ENCODE results near the gene WDR64.
"Not testable (repeated sequence)": the region's sequence is repeated elsewhere in the genome, so short reads cannot be mapped to it uniquely, and the experiment has no call there.

The WDR64 gene

DNA sequence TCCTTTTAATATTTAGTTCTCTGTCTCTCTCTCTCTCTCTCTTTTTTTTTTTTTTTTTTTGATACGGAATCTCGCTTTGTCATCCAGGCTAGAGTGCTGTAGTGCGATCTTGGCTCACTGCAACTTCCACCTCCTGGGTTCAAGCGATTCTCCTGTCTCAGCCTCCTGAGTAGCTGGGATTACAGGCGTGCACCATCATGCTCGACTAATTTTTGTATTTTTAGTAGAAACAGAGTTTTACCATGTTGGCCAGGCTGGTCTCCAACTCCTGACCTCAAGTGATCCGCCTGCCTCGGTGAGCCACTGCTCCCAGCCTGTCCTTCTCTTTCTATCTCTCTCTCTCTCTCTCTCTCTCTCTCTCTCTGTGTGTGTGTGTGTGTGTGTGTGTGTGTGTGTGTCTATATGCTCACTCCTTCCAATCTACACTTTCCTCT, 83.4 kb downstream of the WDR64 start:
- DNase-seq (ENCODE audit: low spot score), result not testable (repeated sequence)

DNA sequence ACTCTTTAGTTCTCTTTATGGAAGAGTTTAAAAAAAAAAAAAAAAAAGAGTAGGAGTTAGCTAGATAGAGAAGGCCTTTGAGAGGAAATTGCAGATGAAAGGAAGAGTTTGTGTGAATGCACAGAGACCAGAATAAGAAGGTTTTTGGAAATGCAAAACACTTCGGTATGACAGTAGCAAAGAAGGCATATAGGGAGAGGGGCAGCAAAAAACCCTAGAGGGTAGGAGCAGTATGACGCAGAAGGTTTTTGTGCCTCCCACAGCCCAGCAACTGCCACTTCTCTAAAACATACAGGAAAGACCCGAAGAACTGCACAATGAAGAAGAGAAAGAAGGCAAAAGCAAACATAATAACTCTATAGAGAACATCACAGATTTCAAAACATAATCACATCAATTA, 84.3 kb downstream of the WDR64 start:
- DNase-seq (ENCODE audit: low spot score), result no peak

DNA sequence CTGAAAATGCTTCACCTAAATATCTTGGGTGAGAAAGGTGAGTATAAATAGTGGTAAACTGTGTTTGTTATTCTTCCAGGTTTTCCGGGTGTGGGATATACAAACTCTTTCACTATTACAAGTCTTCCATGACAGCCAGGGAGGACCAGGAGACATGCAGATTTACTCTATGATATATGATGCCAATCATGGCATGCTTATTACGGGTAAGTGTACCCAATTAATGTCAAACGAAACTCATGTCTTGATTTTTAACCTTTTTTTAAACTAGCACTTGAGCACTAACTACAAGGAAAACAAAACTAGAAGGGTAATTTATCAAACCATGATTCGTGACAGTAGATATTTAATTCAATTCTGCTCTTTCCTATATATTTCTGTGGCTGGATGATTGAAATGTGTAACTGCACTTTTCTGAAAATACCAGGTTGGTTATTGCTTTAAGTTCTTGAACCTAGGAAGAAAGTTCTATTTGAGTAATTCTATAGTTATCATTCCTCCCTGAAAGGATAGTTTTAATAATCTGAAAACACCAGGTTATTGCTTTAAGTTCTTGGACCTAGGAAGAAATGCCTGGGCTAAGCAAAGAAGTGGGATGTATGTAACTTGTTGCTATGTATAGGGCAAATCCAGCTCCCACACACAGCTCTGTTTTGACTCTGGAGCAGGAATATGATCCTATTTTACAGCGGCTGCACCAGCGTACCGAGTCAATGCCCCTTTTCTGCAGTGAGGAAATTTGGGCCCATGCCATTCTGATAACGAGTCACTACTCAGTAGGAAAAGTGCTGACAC, 86.4 kb downstream of the WDR64 start:
- DNase-seq (ENCODE audit: low spot score), result no peak

DNA sequence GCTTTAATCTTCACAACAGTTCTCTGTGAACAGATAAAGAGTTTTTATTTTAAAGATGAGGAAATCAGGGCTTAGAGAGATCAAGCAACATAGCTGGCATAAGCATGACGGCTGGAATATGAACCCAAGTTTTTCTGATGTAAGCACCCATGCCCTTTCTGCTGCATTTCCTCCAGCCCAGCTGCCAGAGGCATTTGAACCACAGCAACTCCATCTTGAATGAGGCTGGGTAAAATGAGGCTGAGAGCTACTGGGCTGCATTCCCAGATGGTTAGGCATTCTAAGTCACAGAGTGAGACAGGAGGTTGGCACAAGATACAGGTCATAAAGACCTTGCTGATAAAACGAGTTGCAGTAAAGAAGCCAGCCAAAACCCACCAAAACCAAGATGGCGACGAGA, 90.0 kb downstream of the WDR64 start:
- DNase-seq (ENCODE audit: low spot score), result no peak

DNA sequence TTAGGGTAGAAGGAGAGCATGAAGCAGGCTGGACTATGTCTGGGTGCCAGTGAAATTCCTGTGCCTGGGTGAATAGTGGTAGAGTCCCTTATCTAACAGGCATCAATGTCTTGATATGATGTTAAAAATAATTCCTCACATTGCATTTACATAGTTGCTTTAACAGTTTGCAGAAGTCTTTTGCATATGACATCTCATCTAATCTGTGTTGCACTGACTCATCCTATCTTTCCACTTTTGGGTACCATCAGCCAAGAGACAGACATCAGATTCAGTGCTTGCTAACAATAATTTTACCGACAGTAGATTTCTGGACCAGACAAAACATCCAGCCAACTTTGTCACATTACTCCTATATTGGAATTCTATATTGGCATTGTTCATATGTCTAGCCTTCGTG, 92.5 kb downstream of the WDR64 start:
- DNase-seq (ENCODE audit: low spot score), result no peak

DNA sequence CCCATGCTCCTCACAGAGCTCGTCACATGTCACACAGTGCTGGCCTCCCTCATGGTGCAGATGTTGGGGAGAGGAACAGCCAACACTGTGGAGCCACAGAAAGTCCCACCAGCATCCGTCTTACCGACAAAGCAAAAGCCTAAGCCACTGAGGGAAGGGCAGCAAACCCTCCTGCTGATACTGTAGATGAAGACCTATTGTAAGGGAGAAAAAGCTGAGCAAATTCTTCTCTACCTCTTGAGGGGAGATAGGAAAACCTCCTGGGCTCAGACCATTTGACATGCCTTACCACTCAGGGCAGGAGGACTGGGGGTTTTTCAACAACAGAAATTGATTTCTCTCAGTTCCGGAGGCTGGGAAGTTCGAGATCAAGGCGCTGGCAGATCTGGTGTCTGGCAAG, 95.9 kb downstream of the WDR64 start:
- DNase-seq (ENCODE audit: low spot score), result no peak

DNA sequence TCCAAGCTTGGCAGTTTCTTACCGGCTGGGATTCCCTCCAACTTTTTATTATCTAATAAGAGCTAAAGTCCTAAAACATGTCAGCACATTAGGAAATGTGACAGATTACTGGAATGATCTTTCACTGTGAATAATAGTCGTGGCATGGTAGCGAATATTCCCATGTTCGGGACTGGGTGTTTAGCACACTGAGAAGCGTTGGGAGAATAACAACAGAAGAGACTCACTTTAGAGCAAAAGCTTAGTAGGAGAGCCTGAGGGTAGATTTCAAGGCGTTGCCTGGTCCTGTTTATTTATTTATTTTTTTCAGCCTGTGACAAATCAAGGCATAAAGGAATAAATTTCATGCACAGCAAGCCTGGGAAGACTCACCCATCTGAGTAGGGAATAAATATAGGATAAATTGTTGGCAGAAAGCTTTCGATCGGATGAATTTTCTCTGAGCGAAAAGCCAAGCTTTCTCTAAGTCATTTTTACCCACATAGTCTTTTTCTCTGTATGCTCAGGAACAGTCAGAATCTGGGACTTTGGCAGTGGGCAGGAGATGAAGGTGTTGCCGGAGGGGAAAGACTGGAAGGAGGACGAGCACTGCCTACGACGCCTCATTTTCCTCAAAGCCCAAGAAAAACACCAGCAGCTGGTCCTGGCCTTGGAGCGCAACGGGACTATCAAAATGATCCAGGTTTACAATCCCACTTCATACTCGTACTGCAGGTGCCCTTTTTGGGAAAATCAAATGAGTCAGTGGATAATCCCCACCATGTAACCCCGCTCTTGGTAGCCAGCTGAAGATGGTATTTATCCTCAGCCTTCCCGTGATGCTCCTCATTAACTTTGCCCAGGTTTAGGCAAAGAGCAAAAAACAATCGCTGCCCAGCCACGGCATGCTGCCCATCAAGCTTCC, 97.2 kb downstream of the WDR64 start:
- no peak for DNase-seq (ENCODE audit: low spot score)

DNA sequence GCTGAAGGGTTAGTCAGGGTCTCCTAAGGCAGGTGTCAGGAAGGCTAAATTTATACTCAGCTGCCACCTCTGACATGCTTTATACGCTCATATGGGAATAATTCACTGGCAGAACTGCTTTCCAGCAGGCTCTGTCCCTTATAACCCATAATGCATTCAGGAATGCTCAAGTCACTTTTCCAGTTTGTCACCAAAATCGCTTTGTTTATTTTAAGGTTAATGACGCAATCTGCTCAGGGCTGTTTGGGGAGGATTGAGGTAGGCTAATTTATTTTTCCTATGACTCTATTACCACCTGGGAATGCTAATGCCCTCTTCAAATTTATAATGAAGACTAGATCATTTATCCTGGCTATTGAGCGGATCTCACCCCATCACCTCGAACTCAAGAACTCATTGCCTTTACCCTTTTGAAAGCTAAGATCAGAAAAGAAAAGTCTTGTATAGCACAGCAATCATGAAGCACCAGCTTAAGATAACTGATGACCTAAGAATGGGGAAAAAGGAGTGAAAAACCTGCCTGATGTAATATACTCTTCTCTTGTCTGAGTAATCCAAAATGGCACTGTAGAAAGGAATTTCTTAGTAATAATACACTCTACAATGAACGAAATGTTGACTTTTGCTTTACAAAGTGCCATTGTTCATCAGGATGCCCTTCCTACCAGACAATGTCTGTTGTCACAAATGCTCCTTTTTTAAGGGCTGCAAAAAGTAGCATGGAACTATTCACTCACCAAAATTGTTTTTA, 98.0 kb downstream of the WDR64 start:
- no peak for DNase-seq (ENCODE audit: low spot score)

DNA sequence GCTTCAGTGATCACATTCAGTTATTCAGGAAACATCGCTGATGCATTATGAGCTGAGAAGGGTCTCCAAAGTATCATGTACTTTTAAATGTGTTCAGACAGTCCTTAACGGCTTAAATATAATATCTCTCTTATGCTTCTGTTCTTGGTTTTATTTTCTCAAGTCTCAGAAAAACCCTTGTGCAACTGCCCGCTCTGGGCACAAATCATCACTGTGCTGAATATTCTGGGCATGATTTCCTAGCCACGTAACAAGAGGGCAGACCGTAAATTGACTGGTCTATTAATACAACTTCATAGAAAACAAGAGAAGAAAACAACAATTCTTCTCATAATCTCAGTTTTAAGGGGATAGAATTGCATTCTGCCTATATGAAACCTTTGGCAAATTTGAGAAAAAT, 99.4 kb downstream of the WDR64 start:
- DNase-seq (ENCODE audit: low spot score), result no peak

DNA sequence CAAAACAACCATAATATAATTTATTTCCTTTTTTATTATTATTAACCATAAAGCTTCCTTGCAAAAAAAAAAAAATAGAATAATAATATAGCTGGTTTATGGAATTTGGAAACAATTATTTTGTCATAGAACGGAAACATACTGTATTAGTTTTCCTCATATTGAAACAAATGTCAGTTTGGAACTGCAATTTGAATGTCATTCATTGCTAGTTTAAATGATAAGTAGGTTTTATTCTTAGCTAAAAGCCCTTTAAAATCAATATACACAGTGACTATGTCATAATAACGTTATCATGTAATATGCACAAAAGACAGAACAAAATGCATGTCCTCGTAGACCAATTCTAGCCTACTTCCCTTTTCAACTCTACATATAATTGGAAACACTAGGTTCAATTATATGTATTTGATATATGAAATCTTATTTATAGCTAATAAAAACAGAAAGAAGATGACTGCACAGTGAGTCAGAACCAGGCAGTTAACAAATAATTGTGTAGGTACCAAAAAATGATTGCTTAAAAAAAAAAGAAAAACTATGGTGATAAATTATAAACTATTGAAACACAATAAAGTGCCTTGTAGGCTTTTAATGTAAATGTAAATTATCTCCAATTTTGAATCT, 110.7 kb downstream of the WDR64 start:
- DNase-seq (ENCODE audit: low spot score), result no peak

DNA sequence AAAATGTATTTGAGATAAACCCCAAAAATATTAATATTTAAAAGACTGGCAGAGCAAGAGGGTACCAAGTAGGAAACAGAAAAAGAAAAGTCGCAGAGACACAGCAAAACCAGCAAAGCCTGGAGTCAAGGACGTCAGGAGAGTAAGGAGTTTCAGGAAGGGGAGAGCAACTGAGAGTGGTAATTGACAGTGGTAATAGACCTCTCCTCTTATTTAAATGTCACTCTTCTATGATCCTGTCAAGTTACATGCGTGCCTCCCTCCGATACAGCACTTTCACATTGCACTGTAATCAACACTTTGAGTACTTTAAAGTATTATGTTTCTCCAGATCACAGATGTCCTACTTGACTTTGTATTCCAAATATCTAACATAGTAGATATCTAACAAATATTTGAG, 113.3 kb downstream of the WDR64 start:
- no peak for DNase-seq (ENCODE audit: low spot score)

DNA sequence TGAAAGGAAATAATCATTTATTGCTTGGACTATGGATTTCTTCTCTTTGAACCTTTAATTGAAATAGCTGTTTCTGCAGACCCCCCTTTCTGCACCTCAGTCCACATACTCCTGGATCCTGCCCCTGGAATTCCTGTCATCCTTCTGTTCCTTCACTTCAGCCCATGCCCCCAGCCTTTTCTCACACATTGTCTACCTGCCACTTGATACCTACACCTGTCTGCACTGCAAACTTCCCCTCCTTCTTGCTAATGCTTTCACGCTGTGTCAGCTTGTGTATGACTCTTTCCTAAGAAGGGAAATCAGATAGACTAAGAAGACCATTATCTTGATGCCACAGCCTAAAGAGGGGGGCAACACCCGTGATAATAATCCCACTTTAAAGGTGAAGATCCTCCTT, 115.7 kb downstream of the WDR64 start:
- no peak for DNase-seq (ENCODE audit: low spot score)

DNA sequence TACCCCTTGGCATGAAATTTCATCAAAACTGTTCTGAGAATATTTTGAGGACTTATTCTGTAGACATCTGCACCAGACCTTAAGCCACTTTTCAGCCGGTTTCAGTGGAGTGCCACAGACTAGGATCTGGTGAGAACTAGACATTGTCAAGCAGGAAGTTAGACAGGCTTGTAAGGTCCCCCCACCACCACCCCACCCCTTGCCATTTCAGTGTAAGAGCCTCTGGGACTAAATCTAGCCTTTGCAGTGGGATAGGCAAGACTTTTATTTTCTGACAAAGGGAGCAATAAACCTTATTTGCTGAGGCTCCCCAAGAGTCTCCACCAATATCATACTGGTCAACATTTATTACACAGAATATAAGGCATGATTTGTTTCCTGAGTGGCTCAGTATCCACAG, 118.0 kb downstream of the WDR64 start:
- DNase-seq (ENCODE audit: low spot score), result no peak

DNA sequence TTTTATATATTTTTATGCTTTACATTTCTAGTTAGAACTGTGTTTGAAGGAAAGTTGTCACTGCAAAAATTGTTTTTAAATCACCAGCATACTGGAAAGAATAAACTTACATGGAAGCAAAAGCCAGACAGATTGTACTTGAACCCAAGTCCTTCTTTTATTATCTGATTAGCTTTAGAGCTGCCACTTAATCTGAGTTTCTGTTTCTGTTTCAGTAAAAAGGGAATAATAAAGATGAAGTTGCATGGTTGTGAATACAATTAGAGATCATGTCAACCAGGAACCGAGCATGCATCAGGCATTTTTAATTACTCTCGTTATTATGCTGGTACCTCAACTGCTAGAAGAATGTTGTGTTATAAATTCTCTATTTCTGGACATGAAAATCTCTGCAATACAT, 119.0 kb downstream of the WDR64 start:
- no peak for DNase-seq (ENCODE audit: low spot score)

DNA sequence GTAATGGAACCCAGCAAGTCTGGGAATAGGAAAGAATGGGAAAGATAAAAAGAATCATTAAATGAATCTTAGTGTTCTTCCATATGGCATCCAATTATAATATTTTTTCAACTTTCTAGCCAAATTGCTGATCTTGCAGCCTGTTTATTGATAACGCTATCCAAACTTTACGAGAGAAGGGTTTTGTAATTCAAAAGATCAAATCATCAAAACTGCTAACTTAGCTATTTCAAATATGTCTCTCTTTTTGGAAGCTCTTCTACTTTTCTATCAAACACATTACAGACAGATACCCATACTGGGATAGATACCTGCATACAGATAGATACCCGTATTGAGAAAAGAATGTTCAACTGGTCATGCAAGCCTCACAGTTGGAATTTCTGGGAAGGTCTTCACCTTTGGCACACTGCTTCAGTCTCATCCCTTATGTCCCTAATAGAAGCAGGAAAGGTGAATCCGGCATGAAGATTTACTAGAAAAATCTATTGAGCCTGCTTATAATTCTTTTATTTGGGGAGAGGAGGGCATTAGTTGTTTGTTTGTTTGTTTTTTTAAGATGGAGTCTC, 120.9 kb downstream of the WDR64 start:
- no peak for DNase-seq (ENCODE audit: low spot score)

DNA sequence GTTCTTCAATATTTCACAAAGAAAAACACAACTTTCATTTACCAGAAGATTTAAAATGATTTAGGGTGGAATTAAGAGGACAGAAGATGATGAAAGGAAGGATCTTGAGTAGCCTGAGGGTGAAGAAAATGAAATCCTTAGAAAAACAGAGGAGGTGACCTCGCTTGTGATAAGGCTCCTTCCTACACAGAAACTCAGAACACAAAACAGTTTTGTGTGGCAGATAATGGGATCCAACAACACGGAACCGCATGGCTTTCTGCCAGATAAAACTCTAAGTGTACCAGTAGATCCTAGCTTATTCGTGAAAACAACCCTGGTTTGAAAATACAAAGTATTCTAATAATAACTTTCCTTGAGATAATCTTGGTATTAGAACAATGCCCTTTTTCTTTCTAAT, 121.9 kb downstream of the WDR64 start:
- no peak for DNase-seq (ENCODE audit: low spot score)

DNA sequence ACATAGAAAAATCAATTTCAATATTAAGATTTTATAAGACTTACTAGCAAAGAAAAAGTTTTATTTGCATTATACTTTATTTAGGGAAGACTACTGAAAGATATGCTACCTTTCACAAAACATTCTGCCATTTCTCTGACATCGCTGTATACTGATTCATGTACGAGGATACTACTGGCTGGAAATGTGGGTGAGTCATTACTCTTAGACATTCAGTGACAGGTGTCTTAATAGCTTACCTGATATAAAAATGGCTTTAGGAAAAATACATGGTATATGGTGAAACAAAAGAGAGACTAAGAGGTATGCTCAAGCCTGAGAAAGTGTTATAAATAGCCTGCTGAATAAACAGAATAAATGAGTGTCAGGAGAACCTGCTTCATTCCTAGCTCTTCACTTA, 122.9 kb downstream of the WDR64 start:
- DNase-seq (ENCODE audit: low spot score), result no peak

DNA sequence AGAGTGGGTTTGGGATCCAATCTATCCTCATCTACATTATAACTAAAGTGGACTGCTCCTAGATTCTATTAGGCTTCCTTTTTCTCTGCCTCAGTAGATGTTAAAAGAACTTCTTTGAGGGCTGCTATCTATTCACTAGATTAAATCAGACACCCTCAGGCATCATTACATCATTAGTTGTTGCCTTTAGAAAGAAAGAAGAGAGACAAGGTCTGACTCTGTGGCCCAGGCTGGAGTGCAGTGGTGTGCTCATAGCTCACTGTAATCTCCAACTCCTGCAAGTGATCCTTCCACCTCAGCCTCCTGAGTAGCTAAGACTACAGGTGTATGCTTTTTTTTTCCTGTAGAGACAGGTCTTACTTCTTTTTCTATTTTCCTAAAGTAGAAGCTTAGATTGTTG, 124.8 kb downstream of the WDR64 start:
- no peak for DNase-seq (ENCODE audit: low spot score)

DNA sequence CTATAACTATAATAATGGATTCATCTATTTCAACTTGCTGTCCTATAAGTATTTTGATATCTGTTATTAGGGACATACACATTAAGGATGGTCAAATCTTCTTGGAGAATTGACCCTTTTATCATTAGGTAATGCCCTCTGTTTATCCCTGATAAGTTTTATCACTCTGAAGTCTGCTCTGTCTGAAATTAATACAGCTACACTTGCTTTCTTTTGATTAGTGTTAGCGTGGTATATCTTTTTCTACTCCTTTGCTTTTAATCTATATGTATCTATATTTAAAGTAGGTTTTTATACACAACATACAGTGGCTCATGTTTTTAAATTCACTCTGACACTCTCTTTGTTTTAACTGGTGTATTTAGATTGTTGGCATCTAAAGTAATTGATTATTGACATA, 126.0 kb downstream of the WDR64 start:
- DNase-seq (ENCODE audit: low spot score), result no peak

DNA sequence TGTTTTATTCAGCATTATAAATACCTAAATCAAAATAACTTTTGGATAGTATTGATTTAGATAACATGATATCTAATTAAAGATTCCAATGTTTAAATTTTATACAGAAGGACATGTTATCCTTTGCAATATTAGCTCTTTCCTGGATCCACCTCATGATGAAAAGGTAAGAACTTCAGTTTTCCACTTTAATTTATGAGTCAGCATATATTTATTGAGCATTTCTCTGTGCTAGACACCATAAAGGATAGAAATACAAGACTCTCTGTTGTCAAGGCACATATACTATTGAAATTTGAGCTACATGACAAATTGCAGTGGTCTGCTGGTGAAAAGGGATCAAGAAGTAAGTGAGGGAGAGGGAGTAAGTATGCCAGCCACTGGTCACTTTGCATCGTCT, 127.8 kb downstream of the WDR64 start:
- DNase-seq (ENCODE audit: low spot score), result no peak

DNA sequence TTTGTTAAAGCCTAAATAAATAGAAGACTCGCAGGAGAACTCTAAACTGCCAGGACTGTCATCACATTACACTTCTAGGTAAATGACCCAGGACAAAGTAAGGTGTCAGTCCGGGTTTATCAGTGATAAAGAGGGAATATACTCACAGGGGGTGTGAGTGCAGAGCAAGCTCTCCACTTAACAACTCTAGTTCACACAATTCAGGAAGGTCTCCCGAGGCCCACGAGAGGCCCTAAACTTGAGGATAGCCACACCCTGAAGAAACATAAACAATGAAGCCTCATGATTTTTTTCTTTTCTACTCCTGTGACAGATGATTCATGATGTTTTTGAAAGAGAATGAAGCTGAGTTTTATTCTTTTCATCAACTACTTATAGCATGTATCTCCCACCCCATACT, 130.3 kb downstream of the WDR64 start:
- DNase-seq (ENCODE audit: low spot score), result no peak

Measured in SK-N-DZ (cell line).